Uterus (tissue), 2 donors: ENCODE results near the gene CACNA1D.

Experiments
- POLR2A ChIP-seq, 2 donors: fragments of 450-650 bp; IDR thresholded peaks; one replicate each; pipeline ENCODE4 v1.6.1; 2016; ENCODE audit warnings: antibody characterized with exemption in 2 of 2, mild to moderate bottlenecking in 1 of 2, moderate library complexity in 1 of 2
- TF ChIP-seq, protein P1 (sequence below), 4 experiments: fragments of 200-600 bp in 2 of 4; fragments of 450-650 bp in 2 of 4; sonication (generic) in 2 of 4; IDR thresholded peaks; one replicate each; pipeline ENCODE4 v1.5.1; 2016 to 2019; ENCODE audit warnings: antibody characterized with exemption in 4 of 4, mild to moderate bottlenecking in 2 of 4, moderate library complexity in 1 of 4

DNA sequence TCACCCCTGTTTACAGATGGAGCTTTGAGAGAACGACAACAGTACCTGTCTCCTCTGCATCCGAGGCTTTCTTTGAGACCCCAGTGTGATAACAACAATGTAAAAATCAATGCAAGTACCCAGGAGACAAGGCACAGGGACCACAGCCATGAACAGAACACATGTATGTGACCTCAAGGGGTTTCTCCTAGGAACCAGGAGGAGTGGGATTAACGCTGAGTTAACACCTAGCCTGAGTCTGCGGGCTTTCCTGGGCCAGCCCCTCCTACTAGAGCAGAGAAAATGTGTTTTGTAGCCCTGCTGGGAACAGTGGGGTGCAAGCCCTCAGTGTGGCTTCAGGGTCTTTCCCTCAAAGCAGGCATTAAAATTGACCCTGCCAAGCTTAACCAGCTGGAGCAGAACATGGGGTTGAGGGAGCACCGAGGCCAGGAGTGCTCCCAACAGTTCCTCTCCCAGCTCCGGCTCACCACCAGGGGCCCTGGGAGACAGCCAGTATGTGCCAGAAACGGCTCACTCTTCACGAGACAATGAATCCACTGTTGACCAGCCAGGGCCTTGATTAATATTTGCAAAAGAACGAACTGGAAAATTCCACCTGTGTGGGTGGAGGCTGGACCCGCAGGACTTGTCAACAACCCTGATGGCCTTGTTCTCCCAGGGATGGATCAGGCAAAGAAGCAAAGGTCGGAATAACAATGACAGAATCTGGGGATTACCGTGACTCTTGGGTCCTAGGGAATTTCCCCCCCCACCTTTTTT lies 348.2 kb downstream of the CACNA1D start:
- TF ChIP-seq, protein P1, sequence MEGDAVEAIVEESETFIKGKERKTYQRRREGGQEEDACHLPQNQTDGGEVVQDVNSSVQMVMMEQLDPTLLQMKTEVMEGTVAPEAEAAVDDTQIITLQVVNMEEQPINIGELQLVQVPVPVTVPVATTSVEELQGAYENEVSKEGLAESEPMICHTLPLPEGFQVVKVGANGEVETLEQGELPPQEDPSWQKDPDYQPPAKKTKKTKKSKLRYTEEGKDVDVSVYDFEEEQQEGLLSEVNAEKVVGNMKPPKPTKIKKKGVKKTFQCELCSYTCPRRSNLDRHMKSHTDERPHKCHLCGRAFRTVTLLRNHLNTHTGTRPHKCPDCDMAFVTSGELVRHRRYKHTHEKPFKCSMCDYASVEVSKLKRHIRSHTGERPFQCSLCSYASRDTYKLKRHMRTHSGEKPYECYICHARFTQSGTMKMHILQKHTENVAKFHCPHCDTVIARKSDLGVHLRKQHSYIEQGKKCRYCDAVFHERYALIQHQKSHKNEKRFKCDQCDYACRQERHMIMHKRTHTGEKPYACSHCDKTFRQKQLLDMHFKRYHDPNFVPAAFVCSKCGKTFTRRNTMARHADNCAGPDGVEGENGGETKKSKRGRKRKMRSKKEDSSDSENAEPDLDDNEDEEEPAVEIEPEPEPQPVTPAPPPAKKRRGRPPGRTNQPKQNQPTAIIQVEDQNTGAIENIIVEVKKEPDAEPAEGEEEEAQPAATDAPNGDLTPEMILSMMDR (IDR thresholded peaks at IDR 0.05) = peak in 2 of 4 experiments; percentile 21 to 50
- TF ChIP-seq POLR2A (IDR thresholded peaks at IDR 0.05) = no peak
